ENCODE results near the gene LBR.

The LBR gene

GRCh38 chr1:225442123-225442505, 14.3 kb upstream of the LBR start:
- DNase-seq, result peak; percentile 57

GRCh38 chr1:225441314-225442122, 13.7 kb upstream of the LBR start:
- peak; percentile 68 for DNase-seq

GRCh38 chr1:225440380-225441221, 12.8 kb upstream of the LBR start:
- DNase-seq, result no peak

- DNase-seq, result no peak
Measured at GRCh38 chr1:225437710-225438437, 10.0 kb upstream of the LBR start.

- DNase-seq, result no peak
Measured at GRCh38 chr1:225435957-225436392, 8.1 kb upstream of the LBR start.

GRCh38 chr1:225435487-225435886, 7.6 kb upstream of the LBR start:
- DNase-seq, result no peak

- no peak for DNase-seq
Measured at GRCh38 chr1:225435076-225435475, 7.2 kb upstream of the LBR start.

- DNase-seq, result no peak
Measured at GRCh38 chr1:225434046-225434445, 6.2 kb upstream of the LBR start.

GRCh38 chr1:225431081-225431863, 3.4 kb upstream of the LBR start:
- DNase-seq, result no peak

- no peak for DNase-seq
Measured at GRCh38 chr1:225430301-225430700, 2.5 kb upstream of the LBR start.

- no peak for DNase-seq
Measured at GRCh38 chr1:225428881-225429455, 1.1 kb upstream of the LBR start.

- DNase-seq, result peak; percentile 97
Measured at GRCh38 chr1:225428068-225428880, 436 bp upstream of the LBR start.

- peak; percentile 65 for DNase-seq
Measured at GRCh38 chr1:225426395-225427234, 1.2 kb downstream of the LBR start.

GRCh38 chr1:225425201-225425786, 2.5 kb downstream of the LBR start:
- DNase-seq, result no peak

GRCh38 chr1:225424562-225425200, 3.2 kb downstream of the LBR start:
- no peak for DNase-seq

GRCh38 chr1:225423518-225423855, 4.4 kb downstream of the LBR start:
- DNase-seq, result no peak

- no peak for DNase-seq
Measured at GRCh38 chr1:225422795-225423517, 4.9 kb downstream of the LBR start.

- no peak for DNase-seq
Measured at GRCh38 chr1:225422031-225422605, 5.7 kb downstream of the LBR start.

All from RPMI8226 (cell line).